Brain pericyte (primary cell): Measurements from ENCODE around the gene REEP1.

Source experiments
- DNase-seq: peaks from one replicate; pipeline ENCODE4 v3.0.0-alpha.2; 2012; ENCODE audit warnings: low read depth, low spot score

REEP1 gene, protein sequence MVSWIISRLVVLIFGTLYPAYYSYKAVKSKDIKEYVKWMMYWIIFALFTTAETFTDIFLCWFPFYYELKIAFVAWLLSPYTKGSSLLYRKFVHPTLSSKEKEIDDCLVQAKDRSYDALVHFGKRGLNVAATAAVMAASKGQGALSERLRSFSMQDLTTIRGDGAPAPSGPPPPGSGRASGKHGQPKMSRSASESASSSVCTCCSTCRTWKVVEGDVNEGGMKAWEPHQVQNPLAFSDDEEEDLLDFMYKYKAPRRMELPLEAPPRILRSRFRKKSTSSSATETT

DNA sequence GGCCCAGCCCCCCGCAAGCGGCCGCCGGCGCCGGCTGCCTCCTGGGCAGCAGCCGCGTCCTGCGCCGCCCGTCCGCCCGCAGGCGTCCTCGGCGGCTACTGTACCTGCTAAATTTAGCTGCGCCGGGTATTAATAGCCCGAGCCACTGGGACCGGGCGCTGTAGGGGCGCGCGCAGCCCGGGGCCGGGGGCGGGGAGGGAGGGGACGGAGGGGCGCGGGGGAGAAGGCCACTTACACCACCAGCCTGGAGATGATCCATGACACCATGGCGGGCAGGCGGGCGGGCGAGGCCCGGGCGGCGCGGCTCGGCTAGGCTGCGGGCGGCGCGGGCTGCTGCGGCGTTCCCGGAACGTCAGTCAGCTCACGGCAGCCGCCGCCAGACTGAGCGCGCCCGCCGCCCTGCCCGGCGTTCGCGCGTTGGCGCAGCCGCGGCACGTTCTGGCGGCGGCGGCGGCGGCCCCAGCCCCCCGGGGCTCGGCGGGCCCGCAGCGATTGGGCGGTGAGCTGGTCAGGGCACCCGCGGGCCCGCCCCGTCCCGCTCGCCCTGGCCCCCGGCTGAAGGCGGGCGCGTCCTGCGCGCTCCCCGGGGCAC is at the start of gene REEP1:
REEP1 (minus strand) TSS at position 383 of the 592 bp plus-strand sequence; CDS start at position 267, 116 bp downstream.
- no peak for DNase-seq

DNA sequence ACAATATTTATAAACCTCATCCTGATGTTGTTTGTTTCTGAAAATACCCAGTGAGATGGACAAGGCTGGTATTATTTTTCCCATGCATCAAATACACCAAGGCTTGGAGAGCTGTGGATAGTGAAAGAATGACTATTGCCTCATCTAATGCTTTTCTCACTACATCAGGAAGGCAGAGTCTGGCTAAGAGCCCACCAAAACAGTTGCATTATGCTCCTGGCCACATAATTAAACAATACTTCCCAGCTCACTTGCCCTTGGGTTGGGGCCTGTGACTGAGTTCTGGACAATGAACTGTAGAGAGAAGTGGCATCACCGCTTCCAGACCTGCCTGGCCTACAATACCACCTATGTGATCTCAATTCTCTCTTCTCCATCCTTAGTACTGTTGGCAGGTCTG is 46.4 kb upstream of the REEP1 start:
- DNase-seq = no peak

DNA sequence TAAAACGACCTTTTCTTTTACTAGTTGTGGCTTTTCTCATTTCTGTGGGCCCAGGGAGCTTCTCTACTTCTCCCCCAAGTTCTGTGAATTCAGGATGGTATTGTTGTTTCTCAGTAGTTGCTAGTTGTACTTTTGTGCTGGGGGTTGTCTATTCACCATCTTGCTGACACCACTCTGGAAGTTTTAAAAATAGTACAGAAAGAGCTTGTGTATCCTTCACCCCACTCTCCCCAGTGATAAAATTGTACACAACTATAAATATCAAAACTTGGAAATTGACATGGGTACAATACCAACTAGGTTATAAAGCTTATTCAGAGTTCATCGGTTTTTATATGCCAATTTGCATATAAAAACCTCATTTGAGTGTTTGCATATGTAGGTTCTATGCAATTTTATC is 45.3 kb upstream of the REEP1 start:
- no peak for DNase-seq

DNA sequence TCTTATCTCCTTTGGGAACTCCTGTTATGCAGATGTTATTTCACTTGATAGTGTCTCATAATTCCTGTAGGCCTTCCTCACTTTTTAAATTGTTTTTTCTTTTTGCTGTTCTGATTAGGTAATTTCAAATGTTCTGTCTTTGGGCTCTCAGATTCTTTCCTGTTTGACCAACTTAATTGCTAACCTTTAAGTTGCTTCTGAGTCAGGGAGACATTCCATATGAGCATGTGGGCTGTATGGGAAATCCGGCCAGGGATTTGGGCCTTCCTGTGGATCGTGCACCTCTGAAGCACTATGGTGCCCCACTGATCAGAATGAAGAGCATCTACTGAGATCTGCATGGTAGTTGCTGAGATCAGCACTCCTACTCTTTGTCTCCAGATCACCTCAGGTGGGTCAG is 44.7 kb upstream of the REEP1 start:
- no peak for DNase-seq

DNA sequence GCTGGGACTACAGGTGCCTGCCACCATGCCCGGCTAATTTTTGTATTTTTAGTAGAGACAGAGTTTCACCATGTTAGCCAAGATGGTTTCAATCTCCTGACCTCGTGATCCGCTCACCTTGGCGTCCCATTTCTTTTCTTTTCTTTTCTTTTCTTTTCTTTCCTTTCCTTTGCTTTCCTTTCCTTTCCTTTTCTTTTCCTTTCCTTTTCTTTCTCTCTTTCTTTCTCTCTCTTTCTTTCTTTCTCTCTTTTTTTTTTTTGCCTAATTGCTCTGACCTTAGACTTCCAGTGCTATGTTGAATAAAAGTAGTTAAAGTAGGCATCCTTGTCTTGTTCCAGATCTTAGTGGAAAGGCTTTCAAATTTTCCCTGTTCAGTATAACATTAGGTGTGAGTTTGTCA is 41.0 kb upstream of the REEP1 start:
- DNase-seq = no peak

DNA sequence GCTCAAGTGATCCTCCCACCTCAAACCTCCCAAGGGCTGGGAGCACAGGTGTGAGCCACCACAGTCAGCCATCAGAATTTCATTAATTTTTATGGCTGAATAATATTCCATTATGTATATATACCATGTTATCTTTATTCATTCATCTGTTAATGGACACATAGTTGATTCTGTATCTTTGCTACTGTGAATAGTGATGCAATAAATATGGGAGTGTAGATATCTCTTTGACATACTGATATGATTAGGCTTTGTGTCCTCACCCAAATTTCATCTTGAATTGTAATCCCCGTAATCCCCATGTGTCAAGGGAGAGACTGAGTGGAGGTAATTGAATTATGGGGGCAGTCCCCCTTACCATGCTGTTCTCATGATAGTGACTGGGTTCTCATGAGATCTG is 38.2 kb upstream of the REEP1 start:
- no peak for DNase-seq

DNA sequence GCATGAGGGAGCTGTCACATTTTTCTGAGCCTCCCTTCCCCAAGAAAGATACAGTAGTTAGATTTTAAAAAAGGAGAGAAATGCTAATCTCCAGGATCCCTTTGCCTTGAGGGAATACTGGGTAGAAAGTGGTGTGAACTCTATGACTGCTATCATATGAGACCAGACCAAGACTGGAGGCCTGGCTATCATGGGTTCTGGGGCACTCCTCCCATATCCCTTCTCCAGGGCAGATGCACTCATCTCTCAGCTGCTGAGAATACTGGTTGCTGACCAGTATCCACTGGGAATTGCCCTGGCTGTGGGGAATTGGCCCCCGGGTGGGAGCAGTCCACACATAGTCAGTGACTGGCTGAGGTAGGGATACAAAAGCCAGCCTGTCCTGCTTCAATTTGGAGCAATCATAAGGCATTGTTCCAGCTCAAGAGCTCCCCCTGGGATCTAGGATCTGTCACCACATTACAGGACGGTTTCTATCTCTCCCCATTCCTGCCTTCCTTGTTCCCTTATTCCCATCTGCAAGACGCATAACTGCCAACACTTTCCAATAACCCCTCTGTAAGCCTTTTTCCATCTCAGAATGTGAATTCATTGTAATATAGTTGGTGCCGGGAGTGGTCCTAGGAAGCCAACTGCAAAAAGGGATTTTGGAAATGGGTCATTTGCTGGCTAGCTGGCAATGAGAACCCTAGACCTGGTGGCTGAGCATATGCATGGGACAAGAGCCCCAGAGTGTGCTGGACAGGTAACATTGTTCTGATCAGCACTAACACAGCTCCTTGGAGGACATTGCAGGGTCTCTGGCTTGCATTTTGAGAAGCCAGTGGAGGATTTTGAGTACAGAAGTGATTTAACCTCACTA is 35.4 kb upstream of the REEP1 start:
- no peak for DNase-seq

DNA sequence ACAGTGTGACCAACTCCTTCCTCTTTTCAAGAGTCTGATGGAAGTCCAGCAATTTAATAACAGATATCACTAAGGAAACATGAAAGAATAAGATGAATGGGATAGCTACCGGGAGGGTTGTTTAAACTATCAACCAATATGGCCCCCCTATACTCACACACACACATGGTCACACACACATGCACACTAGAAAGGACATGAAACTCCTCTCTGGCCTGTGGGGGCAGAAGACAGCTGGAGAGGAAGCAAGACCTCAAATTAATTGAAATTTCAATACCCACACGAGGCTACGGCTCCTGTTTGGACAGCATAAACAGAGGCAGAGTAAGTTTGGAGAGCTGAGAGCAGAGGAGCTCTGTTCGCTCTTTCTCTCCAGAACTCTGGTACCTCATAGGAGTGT is 34.7 kb upstream of the REEP1 start:
- no peak for DNase-seq

DNA sequence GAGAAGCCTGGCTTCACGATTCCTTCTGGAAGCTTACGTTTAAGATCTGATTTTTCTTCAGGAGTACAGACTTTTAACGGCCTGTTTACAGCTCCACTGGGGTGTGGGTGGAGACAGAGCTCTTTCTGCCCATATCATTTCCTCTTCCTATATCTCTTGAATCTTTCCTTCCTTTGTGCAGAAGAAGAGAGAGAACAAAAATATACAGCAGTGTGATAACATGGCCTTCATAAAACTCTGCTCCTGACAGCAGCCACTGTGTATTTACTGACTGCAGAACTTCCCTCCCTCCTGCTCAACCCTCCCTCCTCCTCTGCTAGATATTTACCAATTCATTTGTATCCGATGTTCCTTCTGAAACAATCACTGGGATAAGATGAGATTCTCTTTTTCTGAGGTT is 34.1 kb upstream of the REEP1 start:
- no peak for DNase-seq

DNA sequence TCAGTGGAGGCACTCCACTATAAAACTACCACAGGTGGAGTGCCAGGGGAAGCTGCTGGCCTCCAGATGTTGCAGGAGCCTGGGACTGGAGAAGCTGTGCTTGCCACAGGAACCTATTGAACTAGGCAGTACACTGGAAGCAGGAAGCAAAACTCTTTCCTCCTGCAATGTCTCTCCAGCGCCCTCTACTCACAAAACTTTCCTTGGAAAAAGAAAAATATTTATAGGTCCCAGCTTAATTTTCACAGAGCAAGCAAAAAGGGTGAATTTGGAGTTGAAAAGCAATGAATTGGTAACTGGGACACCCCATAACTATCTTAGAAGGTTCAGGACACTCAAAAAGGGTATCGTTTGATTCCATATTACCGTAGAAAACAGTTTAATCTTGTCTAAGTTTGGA is 33.2 kb upstream of the REEP1 start:
- DNase-seq = no peak

DNA sequence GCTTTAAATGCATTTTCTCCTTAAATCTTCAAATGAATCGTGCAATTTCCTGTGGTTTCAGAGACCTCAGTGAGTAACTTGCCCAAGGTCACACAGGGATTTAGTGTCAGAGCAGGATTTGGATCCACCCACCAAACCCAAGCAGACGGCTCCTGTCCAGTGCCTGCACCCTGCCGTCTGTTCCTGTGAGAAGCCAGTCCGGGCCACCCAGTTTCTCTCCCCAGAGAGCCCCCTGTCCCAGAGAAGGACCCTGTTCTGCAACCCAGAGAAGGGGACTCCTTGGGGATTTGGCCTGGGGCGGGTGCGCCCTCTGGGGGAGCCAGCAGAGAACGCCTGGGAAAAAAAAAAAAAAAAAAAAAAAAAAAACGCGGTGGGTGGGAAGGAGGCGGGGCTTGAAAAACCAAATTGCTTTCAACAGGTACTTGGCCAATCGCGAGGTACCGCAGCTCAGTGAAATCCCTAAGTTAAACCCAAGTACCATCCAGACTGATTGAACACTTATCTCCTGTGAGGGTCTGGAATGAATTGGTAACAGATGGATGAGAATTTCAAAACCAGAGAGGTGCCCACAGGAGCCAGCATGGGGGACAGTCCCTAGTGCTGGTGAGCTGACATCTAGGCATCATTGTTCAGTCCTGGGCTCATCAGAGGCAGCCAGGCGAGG is 30.9 kb upstream of the REEP1 start:
- no peak for DNase-seq

DNA sequence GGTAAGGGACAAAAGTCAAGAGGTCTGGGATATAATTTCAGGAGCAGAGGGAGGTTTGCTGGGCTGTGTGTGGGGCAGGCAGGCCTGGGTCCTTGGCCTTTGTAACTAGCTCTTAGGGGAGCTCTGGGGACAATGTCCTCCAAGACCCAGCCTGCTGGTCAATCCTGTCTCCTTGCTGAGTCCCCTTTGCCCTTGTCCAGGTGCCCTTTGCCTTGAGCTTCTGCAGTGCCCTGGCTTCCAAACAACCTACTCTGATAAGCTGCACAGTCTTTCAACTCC is 30.0 kb upstream of the REEP1 start:
- DNase-seq = no peak

DNA sequence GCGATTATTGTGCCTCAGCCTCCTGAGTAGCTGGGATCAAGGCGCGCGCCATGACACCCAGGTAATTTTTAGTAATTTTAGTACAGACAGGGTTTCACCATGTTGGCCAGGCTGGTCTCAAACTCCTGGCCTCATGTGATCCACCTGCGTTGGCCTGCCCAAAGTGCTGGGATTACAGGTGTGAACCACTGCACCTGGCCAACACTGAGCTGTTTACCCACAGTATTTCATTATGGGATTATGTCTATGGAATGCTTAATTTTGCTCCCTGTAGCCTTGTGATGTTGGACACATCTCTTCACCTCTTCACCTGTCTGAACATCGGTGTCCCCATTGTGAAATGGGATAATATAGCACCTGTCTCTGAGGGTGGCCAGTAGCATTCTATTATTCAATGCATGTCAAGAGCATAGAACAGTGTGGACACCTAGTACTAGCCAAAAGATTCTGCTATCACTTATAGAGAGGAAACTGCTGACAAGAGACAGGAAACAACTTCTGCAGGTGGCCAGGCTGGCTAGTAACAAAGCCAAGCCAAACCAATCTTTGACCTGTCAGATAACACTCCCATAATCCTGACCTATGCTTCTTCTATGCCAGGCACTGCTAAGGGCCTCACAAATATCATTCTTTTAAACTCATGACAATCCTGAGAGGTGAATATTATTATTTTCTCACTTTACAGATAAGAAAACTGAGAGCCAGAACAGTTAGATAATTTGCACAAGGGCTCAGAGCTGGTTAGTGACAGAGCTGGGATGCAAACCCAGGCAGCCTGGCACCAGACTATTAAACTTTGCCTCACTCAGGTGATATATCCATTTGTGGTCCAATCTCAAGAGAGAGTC is 29.4 kb upstream of the REEP1 start:
- DNase-seq = no peak

DNA sequence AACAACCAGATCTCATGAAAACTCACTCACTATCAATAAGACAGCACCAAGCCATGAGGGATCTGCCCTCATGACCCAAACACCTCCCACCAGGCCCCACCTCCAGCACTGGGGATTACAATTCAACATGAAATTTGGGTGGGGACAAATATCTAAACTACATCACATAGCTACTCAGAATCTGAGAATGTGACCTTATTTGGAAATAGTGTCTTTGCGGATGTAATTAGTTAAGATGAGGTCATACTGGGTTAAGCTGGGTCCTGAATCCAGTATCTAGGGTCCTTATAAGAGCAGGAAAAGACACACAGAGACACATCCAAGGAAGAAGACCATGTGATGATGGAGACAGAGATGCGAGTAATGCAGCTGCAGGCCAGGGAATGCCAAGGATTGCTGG is 27.5 kb upstream of the REEP1 start:
- no peak for DNase-seq

DNA sequence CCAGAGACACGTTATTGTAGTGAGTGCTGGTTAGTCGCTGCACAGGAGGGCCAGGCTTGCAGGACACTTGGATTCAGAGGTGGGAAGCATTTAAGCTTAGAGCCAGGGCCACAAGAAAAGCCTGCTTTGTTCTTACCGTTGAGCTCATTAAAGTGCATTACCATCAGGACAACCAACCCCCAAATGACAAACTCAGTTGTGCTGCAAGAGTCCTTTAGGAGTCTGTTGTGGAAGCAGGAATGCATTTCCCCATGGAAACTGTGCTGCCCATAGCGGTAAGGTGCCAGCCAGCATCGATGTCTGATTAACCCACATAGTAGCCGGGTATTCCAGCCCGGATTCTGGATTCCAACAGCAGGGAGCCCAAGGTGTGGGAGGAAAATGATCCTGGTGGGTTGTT is 23.4 kb upstream of the REEP1 start:
- no peak for DNase-seq

DNA sequence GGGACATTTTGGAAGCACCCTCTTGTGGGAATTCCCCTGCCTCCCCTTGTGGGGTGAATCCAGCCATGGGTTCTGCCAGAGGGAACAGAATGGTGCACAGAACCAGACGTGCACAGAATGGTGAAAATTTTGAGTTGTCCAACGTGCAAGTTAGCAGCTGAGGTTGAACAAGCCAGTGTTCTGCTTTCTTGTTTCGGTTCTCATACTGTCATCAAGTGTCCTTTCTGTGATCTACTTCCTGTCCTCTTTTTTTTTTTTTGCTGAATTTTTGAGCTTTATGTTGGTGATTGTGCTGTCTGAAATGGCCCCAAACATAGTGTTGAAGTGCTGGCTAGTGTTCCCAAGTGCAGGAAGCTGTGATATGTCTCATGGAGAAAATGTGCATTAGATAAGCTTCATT is 21.5 kb upstream of the REEP1 start:
- DNase-seq = no peak

DNA sequence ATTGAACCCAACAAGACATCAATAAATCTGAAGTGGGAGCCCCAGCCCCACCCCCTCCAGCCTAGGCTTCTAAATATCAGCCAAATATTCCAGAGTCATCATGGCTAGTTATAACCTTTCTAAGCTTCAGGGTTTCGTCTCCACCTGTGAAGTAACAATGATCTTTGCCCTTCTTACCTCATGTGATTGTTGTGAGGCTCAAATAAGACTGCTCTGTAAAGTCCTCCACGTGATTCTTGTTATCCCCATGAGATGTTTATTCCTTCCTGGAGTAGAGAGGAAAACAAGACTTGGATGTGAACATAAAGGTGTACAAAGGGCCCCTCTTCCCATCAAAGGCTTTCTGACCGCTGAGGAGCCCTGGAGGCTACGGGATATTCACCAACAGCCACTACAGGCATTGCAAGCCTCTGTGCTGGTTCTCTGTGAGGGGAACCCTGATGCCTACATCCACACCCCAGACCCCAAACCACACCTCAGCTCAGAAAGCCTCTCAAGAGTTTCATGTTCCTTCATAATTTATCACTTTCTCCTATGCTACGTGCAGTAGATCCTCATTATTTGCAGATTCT is 20.1 kb upstream of the REEP1 start:
- DNase-seq = no peak

DNA sequence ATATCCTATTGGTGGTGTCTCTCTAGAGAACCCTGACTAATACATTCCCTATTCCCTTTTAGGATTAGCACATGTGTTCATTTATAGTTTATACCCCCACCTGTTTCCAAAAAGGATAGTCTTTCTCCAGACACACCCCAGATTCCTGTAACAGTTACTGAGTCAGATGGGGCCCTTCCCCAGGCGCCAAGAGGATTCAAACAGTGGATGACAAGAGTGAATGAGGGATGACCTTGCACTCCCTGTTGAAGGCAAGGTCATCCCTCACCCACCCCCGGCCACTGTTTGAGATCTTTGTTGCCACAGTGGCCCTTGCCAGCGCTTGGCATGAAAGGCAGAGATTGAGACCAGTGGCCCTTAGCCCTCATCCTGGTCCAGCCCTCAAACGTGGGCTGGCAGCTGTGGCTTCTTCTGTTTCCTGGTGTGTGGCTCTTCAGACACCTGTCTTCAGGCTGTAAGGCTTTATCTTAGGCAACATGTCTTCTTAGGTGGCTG is 15.3 kb upstream of the REEP1 start:
- DNase-seq = no peak

DNA sequence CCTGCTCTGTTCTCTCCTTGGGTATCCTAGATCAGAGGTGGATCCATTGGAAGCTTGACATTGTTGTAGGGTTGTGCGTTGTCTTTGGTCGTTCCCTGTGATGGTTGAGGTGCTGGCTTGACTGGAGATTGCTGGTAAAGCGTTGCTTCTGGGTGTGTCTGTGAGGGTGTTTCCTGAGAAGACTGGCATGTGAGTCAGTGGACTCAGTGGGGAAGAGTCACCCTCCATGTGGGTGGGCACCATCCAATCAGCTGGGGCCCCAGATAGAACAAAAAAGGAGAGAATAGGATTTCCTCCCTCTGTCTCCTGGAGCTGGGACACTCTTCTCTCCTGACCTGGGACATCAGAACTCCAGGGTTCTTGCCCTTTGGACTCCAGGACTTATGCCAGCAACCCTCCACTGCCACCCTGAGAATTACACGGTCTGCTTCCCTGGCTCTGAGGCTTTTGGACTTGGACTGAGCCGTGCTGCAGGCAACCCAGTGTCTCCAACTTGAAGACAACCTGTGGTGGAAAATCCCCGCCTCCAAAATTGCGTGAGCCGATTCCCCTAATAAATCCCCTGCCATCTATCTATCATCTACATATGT is 14.8 kb upstream of the REEP1 start:
- DNase-seq = no peak

DNA sequence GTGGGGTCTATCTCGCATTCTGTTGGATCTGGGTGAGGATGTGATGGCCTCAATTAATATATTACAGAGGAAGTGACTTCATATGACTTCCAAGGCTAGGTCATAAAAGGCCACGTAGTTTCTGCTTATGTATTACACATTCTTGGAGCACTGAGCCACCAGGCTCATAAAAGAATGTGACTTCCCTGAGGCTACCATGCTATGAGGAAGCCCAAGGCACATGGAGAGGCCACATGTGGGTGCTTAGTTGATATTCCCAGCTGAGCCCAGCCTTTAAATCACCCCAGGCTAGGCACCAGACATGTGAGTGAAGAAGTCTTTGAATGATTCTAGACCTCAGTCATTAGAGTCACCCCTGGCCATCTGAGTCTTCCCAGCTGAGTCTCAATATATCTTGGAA is 13.3 kb upstream of the REEP1 start:
- DNase-seq = no peak

DNA sequence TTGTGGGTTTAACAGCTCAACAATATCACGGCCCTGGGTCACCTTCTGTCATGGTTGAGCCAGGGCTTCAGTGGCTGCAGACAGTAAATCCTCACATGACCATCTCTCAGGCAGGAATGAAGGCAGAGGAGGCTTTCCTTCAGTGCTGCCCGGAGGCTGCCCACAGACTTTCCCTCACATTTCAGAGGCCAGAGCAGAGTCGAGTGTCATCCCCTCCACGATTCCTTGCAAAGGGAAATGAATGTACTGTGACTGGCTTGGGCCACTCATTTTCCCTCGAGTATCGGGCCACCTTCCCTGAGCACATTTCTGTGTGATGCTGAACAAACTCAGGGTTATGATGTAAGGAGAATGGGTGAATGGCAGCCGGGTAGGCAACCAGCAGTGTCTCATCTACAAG is 10.0 kb upstream of the REEP1 start:
- DNase-seq = no peak
